Thyroid gland (tissue), 4 donors: ENCODE data around the gene MBD3L2B.
"Not testable (repeated sequence)": the region's sequence is repeated elsewhere in the genome, so short reads cannot be mapped to it uniquely, and the experiment has no call there.

Source experiments
- CTCF ChIP-seq, 6 experiments: fragments of 200-600 bp in 3 of 6; fragments of 450-650 bp in 3 of 6; sonication (generic) in 3 of 6; IDR thresholded peaks; one replicate each; pipeline ENCODE4 v1.5.1; 2016 to 2019; ENCODE audit warnings: antibody characterized with exemption in 6 of 6, mild to moderate bottlenecking in 2 of 6, inconsistent platforms in 1 of 6, moderate library complexity in 1 of 6
- POLR2A ChIP-seq, 2 donors: fragments of 450-650 bp; IDR thresholded peaks; one replicate each; pipeline ENCODE4 v1.6.1; 2017; ENCODE audit warnings: antibody characterized with exemption in 2 of 2, mild to moderate bottlenecking in 2 of 2, moderate library complexity in 1 of 2

- peak in 2 of 6 experiments; percentile 21 to 24 for TF ChIP-seq CTCF (IDR thresholded peaks at IDR 0.05)
- not testable (repeated sequence) for TF ChIP-seq POLR2A (IDR thresholded peaks at IDR 0.05)
Observed at GRCh38 chr19:7067122-7067521, 45.9 kb upstream of the MBD3L2B start.
